Measurements from ENCODE around the gene FHIT.

DNA sequence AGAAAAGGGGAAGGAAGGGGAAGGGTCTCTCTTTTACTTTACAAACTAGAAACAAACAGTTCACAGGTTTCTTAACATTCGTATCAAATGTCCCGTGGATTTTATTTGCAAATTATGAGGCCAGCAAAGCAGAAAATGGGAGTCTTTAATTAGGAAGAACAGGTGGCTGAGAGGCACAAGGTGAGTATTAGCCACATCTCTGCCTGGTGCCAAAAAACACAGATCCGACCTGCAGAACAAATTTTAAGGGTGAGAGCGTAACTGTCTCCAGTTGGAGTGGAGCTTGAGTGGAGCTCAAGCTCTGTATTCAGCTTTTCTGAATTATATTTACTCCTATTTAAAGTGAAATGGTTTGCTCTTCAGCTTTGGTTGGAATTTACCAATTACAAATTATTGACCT, 1004.9 kb downstream of the FHIT start:
- no peak for TF ChIP-seq CTCF (IDR thresholded peaks at IDR 0.05)
- no peak for TF ChIP-seq POLR2AphosphoS5 (IDR thresholded peaks at IDR 0.05)
